ENCODE measurements around the gene CCDC201. TPM values are rescaled to one million over a fixed set of nuclear protein-coding genes. Genes with fewer than 3 reads are reported as not detected.

Gene CCDC201
- total and polyA plus RNA-seq, 2 of the 8 experiments (the other 6 are each of a cell fraction or from before 2014, with no cell fraction given) = not detected

DNA sequence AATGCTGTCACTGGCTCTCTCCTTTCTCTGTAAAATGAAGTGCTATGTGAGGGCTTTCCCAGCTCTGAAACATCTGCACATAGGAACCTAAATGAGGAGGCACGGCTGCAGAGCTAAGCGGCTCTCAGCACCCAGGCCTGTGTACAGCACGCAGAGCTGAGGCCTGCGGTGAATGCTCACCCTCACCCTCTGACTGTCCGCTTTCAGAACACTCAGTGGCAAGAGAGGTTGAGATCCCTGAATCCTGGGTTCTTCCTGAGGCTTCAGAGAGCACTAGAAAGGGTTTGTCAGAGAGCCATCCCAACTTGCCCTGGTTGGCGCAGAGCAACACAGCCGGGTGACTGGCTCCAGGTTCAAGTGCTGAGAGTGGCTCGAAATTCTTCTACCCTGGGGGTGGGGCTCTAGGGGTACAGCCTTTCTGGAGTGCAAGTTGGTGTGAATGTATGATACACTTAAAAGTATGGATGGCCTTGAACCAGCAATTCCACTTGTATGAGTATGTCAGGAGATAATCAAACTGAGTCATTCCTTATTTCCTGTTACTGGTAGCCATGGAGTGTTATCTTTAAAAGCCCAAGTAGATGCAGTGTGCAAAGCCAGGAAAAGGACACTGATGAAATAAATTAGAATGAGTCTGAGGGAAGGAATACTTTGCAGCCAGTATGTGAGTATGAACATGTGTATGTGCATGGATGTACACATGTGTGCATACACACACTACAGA, 1.7 kb upstream of the CCDC201 start:
- H3K27ac ChIP-seq (ENCODE audit: low read depth, low read length) = no peak overlapping the region
- H3K79me1 ChIP-seq (ENCODE audit: low read depth, low read length) = no peaks in the 10 kb centered on the region
- H2BK5ac ChIP-seq (ENCODE audit: low read depth, low read length) = no peak overlapping the region
- no peak overlapping the region for H2BK15ac ChIP-seq (ENCODE audit: low read length)
- no peak overlapping the region for H2AK5ac ChIP-seq (ENCODE audit: low read depth, low read length)
- no peak overlapping the region for H2BK120ac ChIP-seq (replicated peaks; ENCODE audit: low read depth, low read length)
- H3K9me3 ChIP-seq (ENCODE audit: insufficient read depth in 2 of 2, low read depth in 1 of 2, low read length in 1 of 2) = peaks cover 15 to 29% of the 10 kb centered on the region in 2 experiments
- no peak overlapping the region for H3K56ac ChIP-seq (replicated peaks; ENCODE audit: insufficient read length, low read depth, low read length)
- no peak overlapping the region for H2AFZ ChIP-seq (ENCODE audit: low read length)
- H3K4me2 ChIP-seq (ENCODE audit: insufficient read depth in 1 of 2, low read depth in 2 of 2, low read length in 2 of 2) = no peak overlapping the region
- H3K23me2 ChIP-seq (ENCODE audit: low read depth, low read length) = no peaks in the 10 kb centered on the region
- H4K8ac ChIP-seq (ENCODE audit: extremely low read depth, insufficient read depth, low read length) = no peak overlapping the region
- H3K79me2 ChIP-seq (ENCODE audit: control insufficient read depth in 1 of 2, insufficient read depth in 2 of 2, low read length in 2 of 2) = no peaks in the 10 kb centered on the region
- H3K27me3 ChIP-seq (replicated peaks in 1 of 4; ENCODE audit: control insufficient read depth in 3 of 4, extremely low read depth in 1 of 4, insufficient read depth in 3 of 4, low read length in 3 of 4) = no peaks in the 10 kb centered on the region
- no peaks in the 10 kb centered on the region; a peak in 1 of 7 replicates for H3K4me1 ChIP-seq (replicated peaks in 1 of 4; ENCODE audit: control insufficient read depth in 3 of 4, insufficient read depth in 4 of 4, low read length in 3 of 4)
- no peak overlapping the region for H3K9ac ChIP-seq (replicated peaks in 1 of 4; ENCODE audit: extremely low read depth in 1 of 4, low read depth in 3 of 4, low read length in 3 of 4)
- H3K4ac ChIP-seq (replicated peaks; ENCODE audit: insufficient read length, low read depth, low read length) = no peak overlapping the region
- H3K18ac ChIP-seq (ENCODE audit: extremely low read depth, low read length) = no peak overlapping the region
- POLR2A ChIA-PET (ENCODE audit: partially characterized antibody) = no interaction called here
- H2BK20ac ChIP-seq (ENCODE audit: low read length) = no peak overlapping the region
- no peaks in the 10 kb centered on the region for H4K20me1 ChIP-seq (replicated peaks in 1 of 2; ENCODE audit: control insufficient read depth in 1 of 2, insufficient read depth in 2 of 2, low read length in 2 of 2)
- 94% methylated on average over 8 of the region's 8 CpGs; no CpG with 5 or more reads in 1 of the 2 experiments for WGBS, 2 experiments (ENCODE audit: extremely low coverage in 1 of 2, insufficient coverage in 1 of 2, insufficient read length in 1 of 2, insufficient replicate concordance in 2 of 2, low coverage in 1 of 2, low lambda C conversion rate in 2 of 2, missing lambda C conversion rate in 1 of 2)
- H3K23ac ChIP-seq (ENCODE audit: insufficient read length) = no peak overlapping the region
- H3K4me3 ChIP-seq (ENCODE audit: extremely low read depth in 1 of 4, insufficient read depth in 2 of 4, low read depth in 3 of 4, low read length in 4 of 4) = no peak overlapping the region
- no peak overlapping the region for H2BK12ac ChIP-seq (ENCODE audit: low read depth, low read length)
- FAIRE-seq (no peak), DNase-seq (ENCODE audit: low read depth in 1 of 2, low spot score in 2 of 2) (no peak)
- CTCF ChIA-PET (ENCODE audit: partially characterized antibody) = interaction anchor here (1.1 to 3.3 kb wide), 3 partner anchors 11 to 264 kb away, joined by 3 to 12 read pairs (median 3); no protein-coding TSS in a partner anchor
- H4K91ac ChIP-seq (replicated peaks; ENCODE audit: insufficient read length, low read length) = no peak overlapping the region
- no peak overlapping the region for H4K5ac ChIP-seq (ENCODE audit: insufficient read length, low read depth, low read length)
- H3K14ac ChIP-seq (ENCODE audit: insufficient read length) = no peak overlapping the region
- H3K36me3 ChIP-seq (ENCODE audit: control insufficient read depth in 2 of 4, insufficient read depth in 4 of 4, low read length in 3 of 4) = no peaks in the 10 kb centered on the region; a peak in 1 of 8 replicates
- TF ChIP-seq SAP30 (IDR thresholded peaks at IDR 0.05; ENCODE audit: insufficient read depth, insufficient replicate concordance, low read length) = no peak
- TF ChIP-seq, protein P1, sequence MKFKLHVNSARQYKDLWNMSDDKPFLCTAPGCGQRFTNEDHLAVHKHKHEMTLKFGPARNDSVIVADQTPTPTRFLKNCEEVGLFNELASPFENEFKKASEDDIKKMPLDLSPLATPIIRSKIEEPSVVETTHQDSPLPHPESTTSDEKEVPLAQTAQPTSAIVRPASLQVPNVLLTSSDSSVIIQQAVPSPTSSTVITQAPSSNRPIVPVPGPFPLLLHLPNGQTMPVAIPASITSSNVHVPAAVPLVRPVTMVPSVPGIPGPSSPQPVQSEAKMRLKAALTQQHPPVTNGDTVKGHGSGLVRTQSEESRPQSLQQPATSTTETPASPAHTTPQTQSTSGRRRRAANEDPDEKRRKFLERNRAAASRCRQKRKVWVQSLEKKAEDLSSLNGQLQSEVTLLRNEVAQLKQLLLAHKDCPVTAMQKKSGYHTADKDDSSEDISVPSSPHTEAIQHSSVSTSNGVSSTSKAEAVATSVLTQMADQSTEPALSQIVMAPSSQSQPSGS (IDR thresholded peaks at IDR 0.05; ENCODE audit: low read length) = no peak
- TF ChIP-seq RBBP5 (IDR thresholded peaks at IDR 0.05; ENCODE audit: borderline replicate concordance, low read depth, low read length) = no peak
- TF ChIP-seq RNF2 (IDR thresholded peaks at IDR 0.05; ENCODE audit: borderline replicate concordance, low read depth, low read length, missing control alignments, poor library complexity, severe bottlenecking) = no peak
- no peak for TF ChIP-seq RFX5 (IDR thresholded peaks at IDR 0.05; ENCODE audit: borderline replicate concordance, low read depth, low read length)
- no peak for TF ChIP-seq CHD2 (IDR thresholded peaks at IDR 0.05; ENCODE audit: low read length)
- no peak for TF ChIP-seq FOSL1 (IDR thresholded peaks at IDR 0.05; ENCODE audit: insufficient read depth, low read depth, low read length)
- no peak for TF ChIP-seq EGR1 (IDR thresholded peaks at IDR 0.05; ENCODE audit: borderline replicate concordance, low read depth, low read length)
- TF ChIP-seq HDAC6 (IDR thresholded peaks at IDR 0.05; ENCODE audit: low read depth, low read length) = no peak
- no peak for TF ChIP-seq NANOG (IDR thresholded peaks at IDR 0.05; ENCODE audit: insufficient read depth, low read depth, low read length, poor library complexity, severe bottlenecking)

Data from H1 (cell line).